ENCODE measurements around the gene CPNE9.

DNA sequence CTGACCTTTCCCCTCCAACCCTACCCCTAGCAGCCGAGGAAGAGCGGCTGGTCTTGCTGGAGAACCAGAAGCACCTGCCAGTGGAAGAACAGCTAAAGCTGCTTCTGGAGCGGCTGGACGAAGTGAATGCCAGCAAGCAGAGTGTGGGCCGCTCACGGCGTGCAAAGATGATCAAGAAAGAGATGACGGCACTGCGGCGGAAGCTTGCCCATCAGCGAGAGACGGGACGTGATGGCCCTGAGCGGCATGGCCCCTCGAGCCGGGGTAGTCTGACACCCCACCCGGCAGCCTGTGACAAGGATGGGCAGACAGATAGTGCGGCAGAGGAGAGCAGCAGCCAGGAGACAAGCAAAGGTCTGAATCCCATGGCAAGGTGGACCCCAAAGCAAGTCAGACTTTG is 39.9 kb downstream of the CPNE9 start:
- no peak for TF ChIP-seq ZNF8 (CRISPR knock-in tag; IDR thresholded peaks at IDR 0.05)
- TF ChIP-seq, protein P1, sequence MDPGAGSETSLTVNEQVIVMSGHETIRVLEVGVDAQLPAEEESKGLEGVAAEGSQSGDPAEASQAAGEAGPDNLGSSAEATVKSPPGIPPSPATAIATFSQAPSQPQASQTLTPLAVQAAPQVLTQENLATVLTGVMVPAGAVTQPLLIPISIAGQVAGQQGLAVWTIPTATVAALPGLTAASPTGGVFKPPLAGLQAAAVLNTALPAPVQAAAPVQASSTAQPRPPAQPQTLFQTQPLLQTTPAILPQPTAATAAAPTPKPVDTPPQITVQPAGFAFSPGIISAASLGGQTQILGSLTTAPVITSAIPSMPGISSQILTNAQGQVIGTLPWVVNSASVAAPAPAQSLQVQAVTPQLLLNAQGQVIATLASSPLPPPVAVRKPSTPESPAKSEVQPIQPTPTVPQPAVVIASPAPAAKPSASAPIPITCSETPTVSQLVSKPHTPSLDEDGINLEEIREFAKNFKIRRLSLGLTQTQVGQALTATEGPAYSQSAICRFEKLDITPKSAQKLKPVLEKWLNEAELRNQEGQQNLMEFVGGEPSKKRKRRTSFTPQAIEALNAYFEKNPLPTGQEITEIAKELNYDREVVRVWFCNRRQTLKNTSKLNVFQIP (CRISPR knock-in tag; IDR thresholded peaks at IDR 0.05; ENCODE audit: borderline replicate concordance, low read depth): no peak
- TF ChIP-seq ZC3H10 (CRISPR knock-in tag; IDR thresholded peaks at IDR 0.05): no peak
- no peak for TF ChIP-seq ZFP3 (CRISPR knock-in tag; IDR thresholded peaks at IDR 0.05)
- TF ChIP-seq TCF4 (CRISPR knock-in tag; IDR thresholded peaks at IDR 0.05; ENCODE audit: borderline replicate concordance): no peak
- TF ChIP-seq CSDC2 (CRISPR knock-in tag; IDR thresholded peaks at IDR 0.05): no peak

Measured in SK-N-SH treated with all-trans-retinoic acid at 6 μM for 48 hours (cell line).